Muscle layer of duodenum (tissue), 2 donors: Measurements from ENCODE around the gene MAP1LC3B.

Experiments used
- H3K27ac ChIP-seq: one replicate; pipeline ENCODE4 v1.7.0; 2013; ENCODE audit warnings: mild to moderate bottlenecking, low read length
- H3K27me3 ChIP-seq: one replicate; pipeline ENCODE4 v1.7.0; 2013; ENCODE audit warnings: low read depth, mild to moderate bottlenecking, control low read depth, low read length
- H3K36me3 ChIP-seq, 2 donors: one replicate each; pipeline ENCODE4 v1.7.0; 2013; ENCODE audit warnings: low read length in 2 of 2, control low read depth in 1 of 2, mild to moderate bottlenecking in 1 of 2; ENCODE audit not compliant: insufficient read depth in 2 of 2, control insufficient read depth in 1 of 2
- H3K4me1 ChIP-seq, 2 donors: one replicate each; pipeline ENCODE4 v1.7.0; 2013; ENCODE audit warnings: low read length in 2 of 2, mild to moderate bottlenecking in 2 of 2, control low read depth in 1 of 2, moderate library complexity in 1 of 2; ENCODE audit not compliant: insufficient read depth in 2 of 2, control insufficient read depth in 1 of 2
- H3K4me3 ChIP-seq, 2 donors: one replicate each; pipeline ENCODE4 v1.7.0; 2013; ENCODE audit warnings: low read length in 2 of 2, low read depth in 1 of 2, mild to moderate bottlenecking in 1 of 2
- H3K9me3 ChIP-seq, 2 donors: one replicate each; pipeline ENCODE4 v1.7.0; 2013; ENCODE audit warnings: low read length in 2 of 2, control low read depth in 1 of 2, mild to moderate bottlenecking in 1 of 2; ENCODE audit not compliant: control insufficient read depth in 1 of 2
- donor health status: healthy.

Gene MAP1LC3B

DNA sequence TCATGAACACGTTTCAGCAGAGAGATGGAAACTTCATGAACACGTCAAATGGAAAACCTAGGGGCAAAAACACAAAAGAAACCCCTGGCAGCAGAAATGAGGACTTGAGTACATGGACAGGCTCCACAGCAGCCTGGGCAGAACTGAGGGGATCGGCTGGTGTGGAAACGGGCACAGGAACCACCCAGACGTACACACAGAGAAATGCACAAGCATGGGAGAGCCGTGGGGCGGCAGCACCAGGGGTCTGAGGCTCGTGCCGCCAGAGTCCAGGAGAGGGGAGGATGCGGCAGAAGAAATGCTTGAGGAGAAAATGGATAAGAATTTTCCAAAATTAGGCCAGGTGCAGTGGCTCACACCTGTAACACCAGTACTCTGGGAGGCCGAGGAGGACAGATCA, 30.0 kb downstream of the MAP1LC3B start:
- no peak overlapping the region for H3K27ac ChIP-seq
- H3K4me3 ChIP-seq: no peak overlapping the region
- peaks cover 0 to 4% of the 10 kb centered on the region in 2 donors for H3K4me1 ChIP-seq
- no peaks in the 10 kb centered on the region for H3K27me3 ChIP-seq
- no peaks in the 10 kb centered on the region for H3K9me3 ChIP-seq
- H3K36me3 ChIP-seq: peaks cover 29 to 66% of the 10 kb centered on the region in 2 donors

- Histone ChIP-seq H3K9me3 (no peaks in the 10 kb centered on the region), H3K27me3 (no peaks in the 10 kb centered on the region), H3K36me3 (peaks cover 21 to 55% of the 10 kb centered on the region in 2 donors), H3K4me3 (no peak overlapping the region), H3K27ac (no peak overlapping the region), H3K4me1 (peaks cover 0 to 4% of the 10 kb centered on the region in 2 donors)
Measured at GRCh38 chr16:87423429-87423828, 31.3 kb downstream of the MAP1LC3B start.

- H3K27me3 ChIP-seq: no peaks in the 10 kb centered on the region
- no peak overlapping the region for H3K27ac ChIP-seq
- H3K9me3 ChIP-seq: no peaks in the 10 kb centered on the region
- no peak overlapping the region for H3K4me3 ChIP-seq
- H3K36me3 ChIP-seq: peaks cover 20 to 60% of the 10 kb centered on the region in 2 donors
- peaks cover 0 to 4% of the 10 kb centered on the region in 2 donors for H3K4me1 ChIP-seq
Measured at GRCh38 chr16:87424266-87424665, 32.1 kb downstream of the MAP1LC3B start.

GRCh38 chr16:87425941-87426340, 33.8 kb downstream of the MAP1LC3B start:
- Histone ChIP-seq H3K36me3 (peaks cover 12 to 53% of the 10 kb centered on the region in 2 donors), H3K9me3 (no peaks in the 10 kb centered on the region), H3K27ac (no peak overlapping the region), H3K27me3 (no peaks in the 10 kb centered on the region), H3K4me1 (peaks cover 0 to 4% of the 10 kb centered on the region in 2 donors), H3K4me3 (no peak overlapping the region)

- Histone ChIP-seq H3K9me3 (no peaks in the 10 kb centered on the region), H3K4me3 (no peak overlapping the region), H3K36me3 (peaks cover 11 to 47% of the 10 kb centered on the region in 2 donors), H3K27me3 (no peaks in the 10 kb centered on the region), H3K4me1 (peaks cover 1 to 7% of the 10 kb centered on the region in 2 donors), H3K27ac (no peak overlapping the region)
Measured at GRCh38 chr16:87426423-87427215, 34.5 kb downstream of the MAP1LC3B start.

DNA sequence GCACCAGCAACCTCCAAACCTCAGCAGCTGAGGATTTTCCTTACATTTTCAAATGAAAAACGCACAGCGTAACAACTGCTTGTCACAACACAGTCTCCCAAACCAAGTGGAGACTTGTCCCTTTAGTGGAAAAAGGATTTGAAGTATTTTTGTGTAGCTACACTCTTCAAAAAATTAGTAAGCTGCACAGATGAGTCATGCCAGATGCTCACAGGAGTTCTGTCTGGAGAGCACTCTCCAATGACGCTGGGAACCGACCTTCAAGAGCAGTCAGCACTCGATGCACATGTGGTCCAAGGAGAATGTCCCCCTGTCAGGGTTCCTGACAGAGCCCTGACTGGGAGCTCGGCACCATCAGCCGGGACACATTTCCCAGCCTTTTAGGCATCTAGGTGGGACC, 39.8 kb downstream of the MAP1LC3B start:
- Histone ChIP-seq H3K4me1 (peaks cover 3 to 26% of the 10 kb centered on the region in 2 donors), H3K27me3 (no peaks in the 10 kb centered on the region), H3K4me3 (no peak overlapping the region), H3K36me3 (peaks cover 11 to 16% of the 10 kb centered on the region in 2 donors), H3K27ac (no peak overlapping the region), H3K9me3 (no peaks in the 10 kb centered on the region)

GRCh38 chr16:87432330-87432915, 40.3 kb downstream of the MAP1LC3B start:
- H3K27me3 ChIP-seq: no peaks in the 10 kb centered on the region
- no peaks in the 10 kb centered on the region for H3K9me3 ChIP-seq
- peaks cover 3 to 24% of the 10 kb centered on the region in 2 donors for H3K4me1 ChIP-seq
- H3K4me3 ChIP-seq: no peak overlapping the region
- no peak overlapping the region for H3K27ac ChIP-seq
- H3K36me3 ChIP-seq: peaks cover 11 to 13% of the 10 kb centered on the region in 2 donors

DNA sequence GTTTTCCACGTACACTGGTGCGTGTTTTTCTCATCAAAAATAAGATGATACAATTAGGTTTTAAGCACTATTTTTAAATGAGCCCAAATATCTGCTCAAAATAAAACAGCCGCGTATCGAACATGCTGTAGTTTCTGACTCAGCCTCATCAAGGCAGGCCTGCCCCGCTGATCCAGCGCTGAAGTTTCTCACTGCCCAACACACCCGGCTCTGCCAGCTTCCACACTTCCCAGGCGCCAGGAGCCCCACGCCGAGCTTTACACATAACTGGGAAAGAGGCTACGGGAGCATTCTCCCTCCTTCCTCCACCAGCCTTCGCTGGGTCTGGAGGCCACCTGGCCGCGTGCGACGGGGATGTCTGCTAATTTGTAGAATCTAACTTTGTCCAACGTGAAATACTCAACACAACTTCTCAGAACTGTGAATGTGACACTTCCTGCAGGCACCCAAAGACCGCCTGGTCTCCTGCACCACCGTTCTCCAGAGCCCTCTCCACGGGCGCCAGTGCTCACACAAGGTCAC, 42.1 kb downstream of the MAP1LC3B start:
- Histone ChIP-seq H3K27me3 (no peaks in the 10 kb centered on the region), H3K36me3 (peaks cover 8 to 11% of the 10 kb centered on the region in 2 donors), H3K27ac (no peak overlapping the region), H3K9me3 (no peaks in the 10 kb centered on the region), H3K4me3 (no peak overlapping the region), H3K4me1 (peaks cover 3 to 29% of the 10 kb centered on the region in 2 donors)

- H3K27me3 ChIP-seq: no peaks in the 10 kb centered on the region
- H3K36me3 ChIP-seq: peaks cover 0 to 7% of the 10 kb centered on the region in 2 donors
- H3K27ac ChIP-seq: no peak overlapping the region
- H3K4me1 ChIP-seq: peaks cover 3 to 29% of the 10 kb centered on the region in 2 donors
- no peaks in the 10 kb centered on the region for H3K9me3 ChIP-seq
- no peak overlapping the region for H3K4me3 ChIP-seq
Measured at GRCh38 chr16:87435372-87436224, 43.5 kb downstream of the MAP1LC3B start.

DNA sequence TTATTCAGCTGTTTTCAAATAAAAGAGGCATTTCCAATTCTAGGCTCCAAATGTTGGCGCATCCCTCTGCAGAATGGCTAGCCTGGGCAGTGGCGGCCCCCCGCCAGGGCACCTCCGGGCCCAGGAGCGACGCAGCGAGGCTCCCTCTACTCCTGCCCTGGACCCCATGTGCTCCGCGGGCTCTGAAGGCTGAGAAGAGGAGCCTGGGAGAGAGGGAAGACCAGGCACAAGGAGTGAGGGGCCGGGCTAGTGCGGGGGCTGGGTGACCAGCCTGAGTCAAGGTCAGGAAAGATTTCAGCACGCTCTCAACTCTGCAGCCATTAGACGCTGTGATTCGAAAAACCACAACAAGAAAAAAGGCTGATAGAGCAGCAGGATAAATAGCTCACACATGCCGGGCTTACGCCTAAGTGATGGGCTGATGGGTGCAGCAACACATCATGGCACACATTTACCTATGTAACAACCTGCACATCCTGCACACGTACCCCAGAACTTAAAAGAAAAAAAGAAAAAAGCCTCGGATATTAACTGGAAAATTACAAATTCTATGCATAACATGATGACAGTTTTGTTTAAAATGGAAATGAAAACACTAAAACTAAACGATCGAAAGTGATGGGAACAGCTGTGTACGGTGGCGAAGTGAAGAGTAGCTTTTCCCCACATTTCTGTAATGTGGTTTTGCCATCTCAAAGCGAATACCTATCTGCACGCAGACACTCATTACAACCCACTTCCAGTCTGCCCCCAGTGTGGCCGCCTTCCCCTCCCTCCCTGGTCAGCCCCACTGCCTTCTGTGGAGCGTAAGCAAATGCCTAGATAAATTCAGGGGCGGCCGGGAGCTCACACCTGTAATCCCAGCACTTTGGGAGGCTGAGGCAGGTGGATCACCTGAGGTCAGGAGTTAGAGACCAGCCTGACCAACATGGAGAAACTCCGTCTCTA, 44.4 kb downstream of the MAP1LC3B start:
- Histone ChIP-seq H3K36me3 (peaks cover 0 to 5% of the 10 kb centered on the region in 2 donors), H3K4me1 (peaks cover 3 to 27% of the 10 kb centered on the region in 2 donors), H3K27ac (no peak overlapping the region), H3K4me3 (no peak overlapping the region), H3K27me3 (no peaks in the 10 kb centered on the region), H3K9me3 (no peaks in the 10 kb centered on the region)
